ENCODE results near the gene KNSTRN.
A peak's percentile ranks its signal among the peaks of the same experiment; 100 is the strongest.

- TF ChIP-seq CTCF (IDR thresholded peaks at IDR 0.05) (no peak), POLR2A (IDR thresholded peaks at IDR 0.05) (peak in 1 of 2 donors; percentile 60)
Measured at GRCh38 chr15:40340038-40340739, 42.3 kb upstream of the KNSTRN start.

Measured in thyroid gland (tissue), 4 donors.